ENCODE results near the gene GDF10. TPM values are rescaled to one million over a fixed set of nuclear protein-coding genes. Genes with fewer than 3 reads are reported as not detected.

The GDF10 gene, protein sequence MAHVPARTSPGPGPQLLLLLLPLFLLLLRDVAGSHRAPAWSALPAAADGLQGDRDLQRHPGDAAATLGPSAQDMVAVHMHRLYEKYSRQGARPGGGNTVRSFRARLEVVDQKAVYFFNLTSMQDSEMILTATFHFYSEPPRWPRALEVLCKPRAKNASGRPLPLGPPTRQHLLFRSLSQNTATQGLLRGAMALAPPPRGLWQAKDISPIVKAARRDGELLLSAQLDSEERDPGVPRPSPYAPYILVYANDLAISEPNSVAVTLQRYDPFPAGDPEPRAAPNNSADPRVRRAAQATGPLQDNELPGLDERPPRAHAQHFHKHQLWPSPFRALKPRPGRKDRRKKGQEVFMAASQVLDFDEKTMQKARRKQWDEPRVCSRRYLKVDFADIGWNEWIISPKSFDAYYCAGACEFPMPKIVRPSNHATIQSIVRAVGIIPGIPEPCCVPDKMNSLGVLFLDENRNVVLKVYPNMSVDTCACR
- total RNA-seq: not detected in 2 replicates

DNA sequence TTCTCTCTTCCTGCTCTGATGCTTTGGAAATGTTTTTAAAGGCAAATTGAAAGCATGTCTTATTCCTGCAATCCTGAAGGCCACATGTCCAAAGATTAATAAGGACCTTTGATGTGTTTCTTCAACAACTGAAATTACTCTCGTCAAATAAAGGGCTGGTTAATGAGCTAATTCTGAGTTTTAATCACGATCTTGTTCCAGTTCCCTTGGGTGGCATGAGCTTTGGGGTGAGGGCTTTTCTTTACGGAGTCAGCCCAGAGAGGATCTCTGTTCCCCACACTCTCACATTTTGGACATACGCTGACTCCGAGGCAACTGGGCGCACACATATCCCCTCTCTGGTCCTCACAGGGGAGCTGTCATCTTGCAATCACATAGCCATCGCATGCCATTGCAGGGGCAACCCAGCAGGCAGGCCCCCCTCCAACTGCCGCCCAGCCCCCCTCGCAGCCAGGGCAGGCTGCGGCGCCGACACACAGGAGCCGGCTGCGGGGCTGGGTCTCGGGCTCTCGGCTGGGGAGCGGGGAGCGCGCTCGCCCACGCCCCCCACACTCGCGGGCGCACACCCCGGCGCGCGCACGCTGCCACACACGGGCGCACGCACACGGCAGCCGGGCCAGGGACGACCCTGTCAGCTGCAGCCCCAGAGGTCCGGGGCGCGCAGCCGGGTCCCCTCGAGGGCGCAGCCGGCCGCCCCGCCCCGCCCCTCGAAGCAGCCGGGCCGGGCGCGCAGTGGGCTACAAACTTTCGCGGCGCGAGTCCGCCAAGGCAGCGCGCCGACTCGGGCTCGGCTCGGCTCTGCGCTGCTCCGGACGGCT lies at the start of gene GDF10:
TSS of gene GDF10 (plus strand) at position 587 of the 818 bp plus-strand sequence. CDS start 455 bp downstream, outside the sequence.

DNA sequence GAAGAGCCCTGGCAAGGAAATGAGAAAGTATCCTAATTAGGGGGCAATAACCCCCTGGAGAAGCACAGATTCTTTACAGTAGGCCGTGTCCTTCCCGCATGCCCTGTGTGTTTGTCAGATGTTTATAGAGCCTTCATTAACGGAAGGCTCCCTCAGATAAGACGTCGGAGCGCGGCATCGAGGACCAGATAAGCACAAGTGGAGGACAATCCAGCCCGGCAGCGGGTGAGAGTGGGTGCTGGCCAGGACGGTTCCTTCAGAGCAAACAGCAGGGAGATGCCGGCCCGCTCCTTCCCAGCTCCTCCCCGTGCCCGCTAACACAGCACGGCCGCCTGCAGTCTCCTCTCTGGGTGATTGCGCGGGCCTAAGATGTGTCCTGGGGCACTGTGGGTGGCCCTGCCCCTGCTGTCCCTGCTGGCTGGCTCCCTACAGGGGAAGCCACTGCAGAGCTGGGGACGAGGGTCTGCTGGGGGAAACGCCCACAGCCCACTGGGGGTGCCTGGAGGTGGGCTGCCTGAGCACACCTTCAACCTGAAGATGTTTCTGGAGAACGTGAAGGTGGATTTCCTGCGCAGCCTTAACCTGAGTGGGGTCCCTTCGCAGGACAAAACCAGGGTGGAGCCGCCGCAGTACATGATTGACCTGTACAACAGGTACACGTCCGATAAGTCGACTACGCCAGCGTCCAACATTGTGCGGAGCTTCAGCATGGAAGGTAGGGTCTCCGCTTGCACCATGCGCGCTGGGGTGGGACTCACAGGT lies 22.5 kb downstream of the GDF10 start, which contains the start of gene GDF2:
TSS of gene GDF2 (plus strand) at position 155 of the 762 bp plus-strand sequence. CDS start at position 370, 215 bp downstream.

DNA sequence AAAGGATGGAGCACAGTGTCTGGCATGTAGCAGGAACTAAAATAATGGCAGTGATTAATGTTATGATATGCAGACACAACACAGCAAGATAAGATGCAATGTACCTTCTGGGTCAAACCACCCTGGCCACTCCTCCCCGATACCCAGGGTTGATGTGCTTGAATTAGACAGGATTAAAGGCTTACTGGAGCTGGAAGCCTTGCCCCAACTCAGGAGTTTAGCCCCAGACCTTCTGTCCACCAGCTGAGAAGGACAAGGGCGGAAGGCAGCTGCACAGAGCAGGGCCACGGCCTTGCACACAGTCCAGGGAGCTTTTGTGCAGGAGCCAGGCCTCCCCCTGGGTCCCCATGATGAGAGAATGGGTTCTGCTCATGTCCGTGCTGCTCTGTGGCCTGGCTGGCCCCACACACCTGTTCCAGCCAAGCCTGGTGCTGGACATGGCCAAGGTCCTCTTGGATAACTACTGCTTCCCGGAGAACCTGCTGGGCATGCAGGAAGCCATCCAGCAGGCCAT lies 48.2 kb downstream of the GDF10 start, which contains the start of gene RBP3:
TSS of gene RBP3 (plus strand) at position 226 of the 514 bp plus-strand sequence. CDS start at position 348, 122 bp downstream.

Other genes with a start within 250 kb of the GDF10 start
- not detected in 2 replicates for gene GDF2, start 22.3 kb downstream of the GDF10 start, total RNA-seq
- gene RBP3, start 48.2 kb downstream of the GDF10 start, total RNA-seq: not detected in 2 replicates
- 0.13 TPM in 1 of 2 replicates, not detected in the other for gene ZNF488, start 84.1 kb downstream of the GDF10 start, total RNA-seq
- gene ANXA8, start 183.9 kb downstream of the GDF10 start, total RNA-seq: not detected in 2 replicates
- gene FAM25G, start 191.5 kb downstream of the GDF10 start, total RNA-seq: not detected in 2 replicates
- 0.16 and 1.8 TPM in 2 replicates for gene AGAP9, start 223.4 kb downstream of the GDF10 start, total RNA-seq